Measurements from ENCODE around the gene TMCC1.
"Not testable (repeated sequence)": the region's sequence is repeated elsewhere in the genome, so short reads cannot be mapped to it uniquely, and the experiment has no call there.

Gene TMCC1

GRCh38 chr3:129718201-129718600 lies 175.3 kb downstream of the TMCC1 start:
- DNase-seq: no peak

- no peak for DNase-seq
Measured at GRCh38 chr3:129715854-129716253, 177.7 kb downstream of the TMCC1 start.

- DNase-seq: no peak
Measured at GRCh38 chr3:129708328-129708861, 185.1 kb downstream of the TMCC1 start.

- DNase-seq: no peak
Measured at GRCh38 chr3:129705274-129705673, 188.2 kb downstream of the TMCC1 start.

GRCh38 chr3:129703913-129704312 lies 189.6 kb downstream of the TMCC1 start:
- DNase-seq: no peak

- DNase-seq: no peak
Measured at GRCh38 chr3:129702934-129703712, 190.4 kb downstream of the TMCC1 start.

GRCh38 chr3:129701161-129701560 lies 192.3 kb downstream of the TMCC1 start:
- no peak for DNase-seq

- no peak for DNase-seq
Measured at GRCh38 chr3:129699612-129700011, 193.9 kb downstream of the TMCC1 start.

- DNase-seq: no peak
Measured at GRCh38 chr3:129699199-129699598, 194.3 kb downstream of the TMCC1 start.

GRCh38 chr3:129697229-129697969 lies 196.1 kb downstream of the TMCC1 start:
- DNase-seq: no peak

- DNase-seq: not testable (repeated sequence)
Measured at GRCh38 chr3:129696430-129696829, 197.1 kb downstream of the TMCC1 start.

- no peak for DNase-seq
Measured at GRCh38 chr3:129695230-129695629, 198.3 kb downstream of the TMCC1 start.

- DNase-seq: no peak
Measured at GRCh38 chr3:129694228-129694627, 199.3 kb downstream of the TMCC1 start.

GRCh38 chr3:129692743-129693142 lies 200.8 kb downstream of the TMCC1 start:
- DNase-seq: no peak

GRCh38 chr3:129690963-129691362 lies 202.5 kb downstream of the TMCC1 start:
- DNase-seq: no peak

- DNase-seq: peak; percentile 61
Measured at GRCh38 chr3:129690406-129690805, 203.1 kb downstream of the TMCC1 start.

- no peak for DNase-seq
Measured at GRCh38 chr3:129689036-129689435, 204.5 kb downstream of the TMCC1 start.

GRCh38 chr3:129688271-129688895 lies 205.1 kb downstream of the TMCC1 start:
- DNase-seq: no peak

GRCh38 chr3:129687586-129688125 lies 205.9 kb downstream of the TMCC1 start:
- DNase-seq: no peak

GRCh38 chr3:129686941-129687340 lies 206.6 kb downstream of the TMCC1 start:
- DNase-seq: no peak

GRCh38 chr3:129684270-129684669 lies 209.2 kb downstream of the TMCC1 start:
- no peak for DNase-seq

GRCh38 chr3:129683201-129683600 lies 210.3 kb downstream of the TMCC1 start:
- DNase-seq: no peak

GRCh38 chr3:129676985-129677384 lies 216.5 kb downstream of the TMCC1 start:
- DNase-seq: no peak

Data from central memory CD4-positive, alpha-beta T cell (primary cell).